ENCODE measurements around the gene EGLN2.
"Not testable (repeated sequence)": the region's sequence is repeated elsewhere in the genome, so short reads cannot be mapped to it uniquely, and the experiment has no call there.

Gene EGLN2

GRCh38 chr19:40802300-40803169 is 3.5 kb downstream of the EGLN2 start:
- DNase-seq (ENCODE audit: low read depth), result peak; percentile 30

GRCh38 chr19:40803170-40803856 is 4.3 kb downstream of the EGLN2 start:
- no peak for DNase-seq (ENCODE audit: low read depth)

- DNase-seq (ENCODE audit: low read depth), result no peak
Measured at GRCh38 chr19:40803857-40804782, 5.1 kb downstream of the EGLN2 start.

GRCh38 chr19:40804783-40805242 is 5.8 kb downstream of the EGLN2 start:
- DNase-seq (ENCODE audit: low read depth), result no peak

- DNase-seq (ENCODE audit: low read depth), result no peak
Measured at GRCh38 chr19:40805258-40805868, 6.4 kb downstream of the EGLN2 start.

- DNase-seq (ENCODE audit: low read depth), result peak; percentile 92
Measured at GRCh38 chr19:40806423-40807146, 7.6 kb downstream of the EGLN2 start.

GRCh38 chr19:40807147-40808020 is 8.4 kb downstream of the EGLN2 start:
- no peak for DNase-seq (ENCODE audit: low read depth)

GRCh38 chr19:40808021-40808325 is 9.0 kb downstream of the EGLN2 start:
- DNase-seq (ENCODE audit: low read depth), result no peak

GRCh38 chr19:40808497-40808896 is 9.5 kb downstream of the EGLN2 start:
- no peak for DNase-seq (ENCODE audit: low read depth)

GRCh38 chr19:40809358-40810086 is 10.5 kb downstream of the EGLN2 start:
- no peak for DNase-seq (ENCODE audit: low read depth)

GRCh38 chr19:40810160-40810559 is 11.2 kb downstream of the EGLN2 start:
- no peak for DNase-seq (ENCODE audit: low read depth)

GRCh38 chr19:40810649-40811408 is 11.8 kb downstream of the EGLN2 start:
- DNase-seq (ENCODE audit: low read depth), result peak; percentile 88

GRCh38 chr19:40811478-40812341 is 12.7 kb downstream of the EGLN2 start:
- DNase-seq (ENCODE audit: low read depth), result no peak

- not testable (repeated sequence) for DNase-seq (ENCODE audit: low read depth)
Measured at GRCh38 chr19:40812571-40812970, 13.6 kb downstream of the EGLN2 start.

GRCh38 chr19:40813182-40813581 is 14.2 kb downstream of the EGLN2 start:
- DNase-seq (ENCODE audit: low read depth), result no peak

GRCh38 chr19:40815223-40815622 is 16.2 kb downstream of the EGLN2 start:
- DNase-seq (ENCODE audit: low read depth), result no peak

GRCh38 chr19:40818480-40819399 is 19.7 kb downstream of the EGLN2 start:
- not testable (repeated sequence) for DNase-seq (ENCODE audit: low read depth)
